ENCODE measurements around the gene AOC2.

AOC2 gene

GRCh38 chr17:42817866-42818265, 26.5 kb upstream of the AOC2 start:
- peaks cover 23% of the 10 kb centered on the region for H3K36me3 Mint-ChIP-seq
- no peaks in the 10 kb centered on the region for H3K27me3 Mint-ChIP-seq
- H3K4me1 Mint-ChIP-seq = peaks cover 21% of the 10 kb centered on the region
- H3K9me3 Mint-ChIP-seq = no peaks in the 10 kb centered on the region
- no peak overlapping the region for H3K4me3 Mint-ChIP-seq
- H3K27ac Mint-ChIP-seq = no peak overlapping the region

DNA sequence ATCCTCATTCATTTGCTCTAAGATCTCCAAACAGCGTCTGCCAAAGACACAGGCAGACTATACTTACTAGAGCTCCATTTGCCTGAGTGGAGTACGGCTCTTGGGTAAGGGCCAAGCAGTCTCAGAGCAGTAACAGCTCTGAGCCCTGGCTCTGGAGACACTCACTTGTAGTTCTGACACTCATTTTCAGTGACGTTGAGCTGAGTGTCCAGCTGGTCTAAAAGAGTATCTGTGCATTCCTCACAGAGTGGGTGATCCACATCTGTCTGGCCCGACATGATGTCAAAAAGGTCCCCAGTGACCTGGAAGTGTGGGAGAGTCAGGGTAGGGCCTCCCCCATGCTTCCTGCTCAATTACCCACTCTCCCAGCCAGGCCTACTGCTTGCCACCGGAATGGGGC, 26.0 kb upstream of the AOC2 start:
- H3K9me3 Mint-ChIP-seq = no peaks in the 10 kb centered on the region
- no peak overlapping the region for H3K4me3 Mint-ChIP-seq
- no peaks in the 10 kb centered on the region for H3K27me3 Mint-ChIP-seq
- H3K27ac Mint-ChIP-seq = no peak overlapping the region
- H3K36me3 Mint-ChIP-seq = peaks cover 23% of the 10 kb centered on the region
- peaks cover 21% of the 10 kb centered on the region for H3K4me1 Mint-ChIP-seq

DNA sequence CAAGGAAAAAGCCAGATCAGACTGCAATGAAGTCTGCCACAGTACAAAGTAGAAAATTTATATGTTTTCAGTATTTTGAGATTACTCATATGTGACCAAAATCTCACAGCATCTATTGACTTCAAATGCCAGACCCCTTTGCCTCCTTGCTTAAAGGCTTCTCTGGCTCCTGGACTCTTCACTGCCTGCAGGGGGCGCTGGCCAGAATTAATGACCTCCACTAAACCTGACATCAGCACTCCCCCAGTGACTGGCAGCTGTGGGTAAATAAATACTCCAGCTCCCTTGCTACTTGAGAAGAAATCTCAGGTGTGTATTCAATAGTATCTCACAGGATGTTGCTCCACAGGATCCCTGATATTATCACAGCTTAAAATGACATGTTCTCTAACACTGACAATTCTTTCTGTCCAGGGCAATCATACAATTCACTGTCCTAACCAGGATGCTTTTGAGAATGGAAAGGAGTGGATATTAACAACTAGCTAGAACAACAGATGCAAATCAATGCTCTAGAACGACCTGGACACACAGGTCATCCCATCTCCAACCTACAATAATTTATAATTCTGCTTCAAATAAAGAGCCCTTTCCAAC, 24.3 kb upstream of the AOC2 start:
- peak overlapping the region; percentile 5 for H3K4me3 Mint-ChIP-seq
- peak overlapping the region; percentile 65 for H3K27ac Mint-ChIP-seq
- H3K9me3 Mint-ChIP-seq = no peaks in the 10 kb centered on the region
- peaks cover 17% of the 10 kb centered on the region for H3K36me3 Mint-ChIP-seq
- H3K27me3 Mint-ChIP-seq = no peaks in the 10 kb centered on the region
- peaks cover 32% of the 10 kb centered on the region for H3K4me1 Mint-ChIP-seq

GRCh38 chr17:42821176-42821575, 23.2 kb upstream of the AOC2 start:
- Mint-ChIP-seq H3K4me3 (peak overlapping the region; percentile 71), H3K4me1 (peaks cover 32% of the 10 kb centered on the region), H3K9me3 (no peaks in the 10 kb centered on the region), H3K27me3 (no peaks in the 10 kb centered on the region), H3K36me3 (peaks cover 11% of the 10 kb centered on the region), H3K27ac (peak overlapping the region; percentile 14)

DNA sequence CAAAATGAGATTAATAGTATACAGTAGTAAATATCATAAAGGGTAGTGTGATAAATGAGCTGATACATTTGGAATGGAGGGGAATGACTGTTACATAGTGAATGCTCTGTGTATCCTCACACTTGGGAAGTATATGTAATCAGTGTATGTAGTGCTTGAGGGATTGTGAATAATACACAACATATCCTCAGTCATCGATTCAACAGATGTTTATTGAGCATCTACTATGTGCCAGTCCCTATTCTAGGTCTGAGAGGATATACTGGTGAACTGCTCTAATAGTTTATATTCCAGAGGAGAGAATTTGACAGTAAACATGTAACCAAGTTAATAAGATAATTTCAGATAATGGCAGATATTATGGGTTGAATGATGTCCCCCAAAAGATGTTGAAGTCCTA, 16.9 kb upstream of the AOC2 start:
- Mint-ChIP-seq H3K4me1 (peaks cover 32% of the 10 kb centered on the region), H3K36me3 (no peaks in the 10 kb centered on the region), H3K9me3 (no peaks in the 10 kb centered on the region), H3K27me3 (no peaks in the 10 kb centered on the region), H3K4me3 (no peak overlapping the region), H3K27ac (peak overlapping the region; percentile 19)

DNA sequence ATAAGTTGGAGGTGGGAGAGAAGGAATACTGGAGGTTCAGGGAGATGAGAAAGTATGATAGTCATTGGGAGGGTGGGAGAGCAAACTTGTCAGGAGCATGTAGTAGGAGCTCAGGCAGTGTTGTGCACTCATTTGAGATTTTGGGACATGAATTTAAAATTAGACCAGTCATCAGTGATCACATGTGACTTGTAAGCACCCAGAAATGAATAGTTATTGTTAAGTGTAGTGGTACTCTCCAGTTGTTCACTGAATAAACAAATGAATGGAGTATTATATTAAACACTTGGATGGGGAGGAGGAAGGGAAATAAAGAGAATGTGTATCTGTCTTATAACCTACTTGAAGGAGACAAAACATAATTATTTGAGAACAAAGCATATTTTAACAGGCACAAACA, 13.4 kb upstream of the AOC2 start:
- peak overlapping the region; percentile 19 for H3K27ac Mint-ChIP-seq
- H3K4me3 Mint-ChIP-seq = no peak overlapping the region
- H3K4me1 Mint-ChIP-seq = peaks cover 29% of the 10 kb centered on the region
- peaks cover 2% of the 10 kb centered on the region for H3K36me3 Mint-ChIP-seq
- H3K9me3 Mint-ChIP-seq = no peaks in the 10 kb centered on the region
- H3K27me3 Mint-ChIP-seq = no peaks in the 10 kb centered on the region

GRCh38 chr17:42832213-42832933, 12.0 kb upstream of the AOC2 start:
- Mint-ChIP-seq H3K4me3 (peak overlapping the region; percentile 93), H3K27me3 (no peaks in the 10 kb centered on the region), H3K4me1 (peaks cover 34% of the 10 kb centered on the region), H3K36me3 (peaks cover 2% of the 10 kb centered on the region), H3K9me3 (no peaks in the 10 kb centered on the region), H3K27ac (peak overlapping the region; percentile 98)

GRCh38 chr17:42832934-42833766, 11.2 kb upstream of the AOC2 start, which contains the start of gene PSME3:
PSME3 (plus strand) TSS chr17:42833397; CDS start chr17:42833632, 235 bp downstream.
- Mint-ChIP-seq H3K4me1 (peaks cover 39% of the 10 kb centered on the region), H3K27ac (peak within 1 kb of the TSS; percentile 98), H3K4me3 (peak within 1 kb of the TSS; percentile 93), H3K36me3 (peaks cover 7% of the 10 kb centered on the region), H3K27me3 (no peaks in the 10 kb centered on the region), H3K9me3 (no peaks in the 10 kb centered on the region)

DNA sequence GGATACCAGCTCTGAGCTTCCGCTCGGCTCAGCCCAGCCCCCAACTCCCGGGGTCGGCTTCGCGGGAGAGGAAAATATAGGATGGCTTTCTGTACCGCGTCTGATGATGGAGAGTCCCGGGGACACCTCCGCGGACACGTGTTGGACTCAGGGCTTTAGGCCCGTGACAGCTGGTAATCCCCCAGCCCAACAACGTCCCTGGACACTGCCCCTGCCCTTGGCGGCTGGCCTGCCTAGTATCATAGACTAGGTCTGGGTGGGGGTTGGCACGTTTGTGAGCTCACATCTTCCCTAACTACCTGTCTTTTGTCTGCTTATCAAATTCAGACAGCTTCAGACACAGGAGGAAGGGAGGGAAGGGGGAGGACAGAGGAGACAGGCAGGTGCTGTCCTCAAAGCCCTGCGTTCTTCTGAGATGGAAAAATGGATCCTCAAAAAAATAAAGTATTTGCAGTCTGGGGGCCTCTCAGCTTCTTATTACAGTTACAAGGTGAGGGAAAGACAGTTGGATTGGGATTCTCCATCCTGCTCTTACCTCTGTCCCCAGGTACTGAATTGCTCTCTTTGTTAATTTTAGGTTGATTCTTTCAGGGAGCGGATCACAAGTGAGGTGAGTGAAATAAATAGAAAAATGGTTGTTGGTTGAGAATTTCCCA, 10.5 kb upstream of the AOC2 start:
- H3K9me3 Mint-ChIP-seq = no peaks in the 10 kb centered on the region
- H3K4me3 Mint-ChIP-seq = peak overlapping the region; percentile 93
- H3K36me3 Mint-ChIP-seq = peaks cover 7% of the 10 kb centered on the region
- H3K27me3 Mint-ChIP-seq = no peaks in the 10 kb centered on the region
- H3K27ac Mint-ChIP-seq = peak overlapping the region; percentile 90
- H3K4me1 Mint-ChIP-seq = peaks cover 39% of the 10 kb centered on the region

DNA sequence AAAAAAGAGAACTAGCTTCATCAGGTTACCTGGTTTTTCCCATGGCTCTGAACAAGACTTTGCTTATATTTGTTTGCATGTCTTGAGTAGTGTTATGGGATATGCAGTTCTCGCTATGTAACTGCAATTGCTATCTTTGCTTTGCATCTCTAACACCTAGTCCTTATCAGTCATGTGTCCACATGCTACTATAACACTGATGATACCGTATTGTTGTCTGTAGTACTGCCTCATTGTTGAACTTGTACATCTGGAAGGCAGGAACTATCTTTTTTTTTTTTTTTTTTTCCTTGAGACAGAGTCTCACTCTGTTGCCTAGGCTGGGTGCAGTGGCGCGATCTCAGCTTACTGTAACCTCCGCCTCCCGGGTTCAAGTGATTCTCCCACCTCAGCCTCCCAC, 8.6 kb upstream of the AOC2 start:
- Mint-ChIP-seq H3K4me1 (peaks cover 34% of the 10 kb centered on the region), H3K9me3 (no peaks in the 10 kb centered on the region), H3K27me3 (no peaks in the 10 kb centered on the region), H3K27ac (no peak overlapping the region), H3K36me3 (peaks cover 12% of the 10 kb centered on the region), H3K4me3 (peak overlapping the region; percentile 47)

- Mint-ChIP-seq H3K27ac (no peak overlapping the region), H3K36me3 (peaks cover 11% of the 10 kb centered on the region), H3K27me3 (no peaks in the 10 kb centered on the region), H3K4me1 (peaks cover 12% of the 10 kb centered on the region), H3K9me3 (no peaks in the 10 kb centered on the region), H3K4me3 (no peak overlapping the region)
Observed at GRCh38 chr17:42841975-42842685, 2.2 kb upstream of the AOC2 start.

- Mint-ChIP-seq H3K27me3 (no peaks in the 10 kb centered on the region), H3K9me3 (no peaks in the 10 kb centered on the region), H3K4me3 (no peak overlapping the region), H3K27ac (no peak overlapping the region), H3K36me3 (peaks cover 7% of the 10 kb centered on the region), H3K4me1 (peaks cover 8% of the 10 kb centered on the region)
Observed at GRCh38 chr17:42843358-42843934, 934 bp upstream of the AOC2 start.

DNA sequence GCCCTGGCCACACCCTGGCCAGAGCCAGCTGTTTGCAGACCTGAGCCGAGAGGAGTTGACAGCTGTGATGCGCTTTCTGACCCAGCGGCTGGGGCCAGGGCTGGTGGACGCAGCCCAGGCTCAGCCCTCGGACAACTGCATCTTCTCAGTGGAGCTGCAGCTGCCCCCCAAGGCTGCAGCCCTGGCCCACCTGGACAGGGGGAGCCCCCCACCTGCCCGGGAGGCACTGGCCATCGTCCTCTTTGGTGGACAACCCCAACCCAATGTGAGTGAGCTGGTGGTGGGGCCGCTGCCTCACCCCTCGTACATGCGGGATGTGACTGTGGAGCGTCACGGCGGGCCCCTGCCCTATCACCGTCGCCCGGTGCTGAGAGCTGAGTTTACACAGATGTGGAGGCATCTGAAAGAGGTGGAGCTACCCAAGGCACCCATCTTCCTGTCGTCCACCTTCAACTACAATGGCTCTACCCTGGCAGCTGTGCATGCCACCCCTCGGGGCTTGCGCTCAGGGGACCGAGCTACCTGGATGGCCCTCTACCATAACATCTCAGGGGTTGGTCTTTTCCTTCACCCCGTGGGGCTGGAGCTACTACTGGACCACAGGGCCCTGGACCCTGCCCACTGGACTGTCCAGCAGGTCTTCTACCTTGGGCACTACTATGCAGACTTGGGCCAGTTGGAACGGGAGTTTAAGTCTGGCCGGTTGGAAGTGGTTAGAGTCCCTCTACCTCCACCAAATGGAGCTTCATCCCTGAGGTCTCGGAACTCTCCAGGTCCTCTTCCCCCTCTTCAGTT, 578 bp downstream of the AOC2 start:
- H3K27ac Mint-ChIP-seq = no peak overlapping the region
- no peaks in the 10 kb centered on the region for H3K27me3 Mint-ChIP-seq
- peaks cover 1% of the 10 kb centered on the region for H3K36me3 Mint-ChIP-seq
- peaks cover 8% of the 10 kb centered on the region for H3K4me1 Mint-ChIP-seq
- no peaks in the 10 kb centered on the region for H3K9me3 Mint-ChIP-seq
- no peak overlapping the region for H3K4me3 Mint-ChIP-seq

- H3K4me1 Mint-ChIP-seq = peaks cover 8% of the 10 kb centered on the region
- H3K4me3 Mint-ChIP-seq = no peak overlapping the region
- H3K27ac Mint-ChIP-seq = no peak overlapping the region
- no peaks in the 10 kb centered on the region for H3K9me3 Mint-ChIP-seq
- peaks cover 1% of the 10 kb centered on the region for H3K36me3 Mint-ChIP-seq
- no peaks in the 10 kb centered on the region for H3K27me3 Mint-ChIP-seq
Observed at GRCh38 chr17:42845556-42845917, 1.2 kb downstream of the AOC2 start.

All from activated naive CD4-positive, alpha-beta T cell treated with anti-CD3 and anti-CD28 coated beads, Interleukin-2, amount 50 U/mL, for 24 hours (primary cell).